ENCODE data around the gene STAC3. TPM values are rescaled to one million over a fixed set of nuclear protein-coding genes. Genes with fewer than 3 reads are reported as not detected.

STAC3 gene
- total RNA-seq, 1 donor from 2014 or later: 1.3 TPM

- H3K36me3 Mint-ChIP-seq (ENCODE audit: low read depth): no peaks in the 10 kb centered on the region
- H3K4me1 Mint-ChIP-seq (ENCODE audit: low read depth): peaks cover 74% of the 10 kb centered on the region
- H3K27ac Mint-ChIP-seq (ENCODE audit: unreplicated experiment): peak overlapping the region; percentile 60
- DNase-seq (ENCODE audit: low spot score): no peak
- TF ChIP-seq CTCF (IDR thresholded peaks at IDR 0.05): no peak
- H3K4me3 Mint-ChIP-seq (ENCODE audit: unreplicated experiment): peak overlapping the region; percentile 89
- no peaks in the 10 kb centered on the region for H3K27me3 Mint-ChIP-seq (ENCODE audit: low read depth)
- H3K9me3 Mint-ChIP-seq (ENCODE audit: low read depth): no peaks in the 10 kb centered on the region
These were observed 33.8 kb downstream of the STAC3 start for GRCh38 chr12:57216921-57217879.

GRCh38 chr12:57216014-57216911, 34.7 kb downstream of the STAC3 start, which contains the start of gene NXPH4:
NXPH4 (plus strand) TSS chr12:57216794; CDS start chr12:57216970, 176 bp downstream.
- Mint-ChIP-seq H3K4me3 (ENCODE audit: unreplicated experiment) (peak within 1 kb of the TSS; percentile 89), H3K27ac (ENCODE audit: unreplicated experiment) (peak within 1 kb of the TSS; percentile 60), H3K9me3 (ENCODE audit: low read depth) (no peaks in the 10 kb centered on the region), H3K4me1 (ENCODE audit: low read depth) (peaks cover 83% of the 10 kb centered on the region), H3K27me3 (ENCODE audit: low read depth) (no peaks in the 10 kb centered on the region), H3K36me3 (ENCODE audit: low read depth) (no peaks in the 10 kb centered on the region)
- TF ChIP-seq CTCF (IDR thresholded peaks at IDR 0.05): peak; percentile 41
- no peak for DNase-seq (ENCODE audit: low spot score)

GRCh38 chr12:57215668-57216013, 35.3 kb downstream of the STAC3 start:
- H3K4me3 Mint-ChIP-seq (ENCODE audit: unreplicated experiment): peak overlapping the region; percentile 69
- peaks cover 79% of the 10 kb centered on the region for H3K4me1 Mint-ChIP-seq (ENCODE audit: low read depth)
- TF ChIP-seq CTCF (IDR thresholded peaks at IDR 0.05): no peak
- H3K36me3 Mint-ChIP-seq (ENCODE audit: low read depth): peaks cover under 1% of the 10 kb centered on the region
- no peak for DNase-seq (ENCODE audit: low spot score)
- H3K27ac Mint-ChIP-seq (ENCODE audit: unreplicated experiment): peak overlapping the region; percentile 52
- no peaks in the 10 kb centered on the region for H3K9me3 Mint-ChIP-seq (ENCODE audit: low read depth)
- H3K27me3 Mint-ChIP-seq (ENCODE audit: low read depth): no peaks in the 10 kb centered on the region

- H3K9me3 Mint-ChIP-seq (ENCODE audit: low read depth): no peaks in the 10 kb centered on the region
- H3K27ac Mint-ChIP-seq (ENCODE audit: unreplicated experiment): peak overlapping the region; percentile 52
- H3K36me3 Mint-ChIP-seq (ENCODE audit: low read depth): peaks cover 3% of the 10 kb centered on the region
- TF ChIP-seq CTCF (IDR thresholded peaks at IDR 0.05): no peak
- peaks cover 79% of the 10 kb centered on the region for H3K4me1 Mint-ChIP-seq (ENCODE audit: low read depth)
- DNase-seq (ENCODE audit: low spot score): no peak
- H3K4me3 Mint-ChIP-seq (ENCODE audit: unreplicated experiment): peak overlapping the region; percentile 69
- no peaks in the 10 kb centered on the region for H3K27me3 Mint-ChIP-seq (ENCODE audit: low read depth)
These were observed 35.9 kb downstream of the STAC3 start for GRCh38 chr12:57215065-57215464.

- H3K36me3 Mint-ChIP-seq (ENCODE audit: low read depth): peaks cover 4% of the 10 kb centered on the region
- H3K4me3 Mint-ChIP-seq (ENCODE audit: unreplicated experiment): peak overlapping the region; percentile 32
- peaks cover 74% of the 10 kb centered on the region for H3K4me1 Mint-ChIP-seq (ENCODE audit: low read depth)
- H3K9me3 Mint-ChIP-seq (ENCODE audit: low read depth): no peaks in the 10 kb centered on the region
- H3K27ac Mint-ChIP-seq (ENCODE audit: unreplicated experiment): peak overlapping the region; percentile 92
- no peaks in the 10 kb centered on the region for H3K27me3 Mint-ChIP-seq (ENCODE audit: low read depth)
- no peak for DNase-seq (ENCODE audit: low spot score)
- peak; percentile 84 for TF ChIP-seq CTCF (IDR thresholded peaks at IDR 0.05)
These were observed 36.6 kb downstream of the STAC3 start for GRCh38 chr12:57214398-57214781.
